Endodermal cell (in vitro differentiated cells): ENCODE results near the gene MTA1. TPM values are rescaled to one million over a fixed set of nuclear protein-coding genes. Genes with fewer than 3 reads are reported as not detected.

ENCODE experiments used
- DNase-seq: peaks from one replicate; pipeline ENCODE4 v3.0.0-alpha.2; 2017
- H3K27ac ChIP-seq: 2 replicates; pipeline ENCODE4 v1.5.1; 2013; ENCODE audit warnings: mild to moderate bottlenecking, low read depth, low read length, moderate library complexity
- H3K27me3 ChIP-seq: 2 replicates; pipeline ENCODE4 v1.6.1; 2013; ENCODE audit warnings: mild to moderate bottlenecking, low read length, moderate library complexity; ENCODE audit not compliant: insufficient read depth, control insufficient read depth, poor library complexity, severe bottlenecking
- H3K36me3 ChIP-seq: 2 replicates; pipeline ENCODE4 v1.7.0; 2013; ENCODE audit warnings: mild to moderate bottlenecking, low read length, moderate library complexity; ENCODE audit not compliant: control insufficient read depth, insufficient read depth
- H3K4me1 ChIP-seq: one replicate; pipeline ENCODE4 v1.7.0; 2013; ENCODE audit warnings: low read length; ENCODE audit not compliant: control insufficient read depth, insufficient read depth
- H3K4me3 ChIP-seq: 2 replicates; pipeline ENCODE4 v1.5.1; 2013; ENCODE audit warnings: mild to moderate bottlenecking, low read length, moderate library complexity
- H3K9ac ChIP-seq: 2 replicates; pipeline ENCODE4 v1.6.1; 2013; ENCODE audit warnings: mild to moderate bottlenecking, low read length, moderate library complexity; ENCODE audit not compliant: poor library complexity, severe bottlenecking; ENCODE audit errors: extremely low read depth
- H3K9me3 ChIP-seq: 2 replicates; pipeline ENCODE4 v1.6.1; 2013; ENCODE audit warnings: mild to moderate bottlenecking, low read length, moderate library complexity; ENCODE audit not compliant: control insufficient read depth
- H3K27ac Mint-ChIP-seq: 2 replicates; pipeline ENCODE4 v1.8.0; 2020; ENCODE audit warnings: mixed read lengths
- H3K27me3 Mint-ChIP-seq: 2 replicates; pipeline ENCODE4 v1.8.0; 2021; ENCODE audit warnings: mild to moderate bottlenecking, mixed read lengths; ENCODE audit not compliant: insufficient read depth
- H3K36me3 Mint-ChIP-seq: 2 replicates; pipeline ENCODE4 v1.8.0; 2020; ENCODE audit warnings: low read depth, mixed read lengths
- H3K4me1 Mint-ChIP-seq: 2 replicates; pipeline ENCODE4 v1.8.0; 2020; ENCODE audit warnings: mixed read lengths
- H3K4me3 Mint-ChIP-seq: 2 replicates; pipeline ENCODE4 v1.8.0; 2020; ENCODE audit warnings: mild to moderate bottlenecking, moderate library complexity, mixed read lengths
- H3K9me3 Mint-ChIP-seq: 2 replicates; pipeline ENCODE4 v1.8.0; 2020; ENCODE audit warnings: mild to moderate bottlenecking, mixed read lengths
- CTCF ChIP-seq: fragments of 200-600 bp; sonication (generic); conservative IDR thresholded peaks from 2 replicates; pipeline ENCODE4 v1.5.0; 2021; ENCODE audit warnings: antibody characterized with exemption, mild to moderate bottlenecking
- WGBS, 2 experiments: methylation state at CpG; one replicate each; pipeline versions ENCODE4 v1.1.5 to v1.1.7; 2013; ENCODE audit warnings: missing lambda C conversion rate in 2 of 2, mixed read lengths in 1 of 2; ENCODE audit not compliant: insufficient coverage in 1 of 2, insufficient read length in 1 of 2; 5-methylcytosine and 5-hydroxymethylcytosine counted together
- total RNA-seq, 2 donors: library from RNA; stranded (reverse); fragmentation: NEBNext Ultra II Directional in 1 of 2; extraction: Animal tissue kit (Norgen Biotek cat#: 25700) in 1 of 2; gene quantifications; 2 replicates in 1 of 2; 3 replicates in 1 of 2; pipeline ENCODE4 v1.2.1, GENCODE V29; 2021

The MTA1 gene
- total RNA-seq, 2 donors from 2014 or later: 245 to 246 TPM

- WGBS, 2 experiments: 83 to 88% methylated on average over 10 to 16 of the region's 16 CpGs
Observed at GRCh38 chr14:105448706-105449111, 29.1 kb downstream of the MTA1 start.

GRCh38 chr14:105449276-105450122, 29.9 kb downstream of the MTA1 start:
- 96 to 98% methylated on average over 20 to 47 of the region's 47 CpGs for WGBS, 2 experiments
- Mint-ChIP-seq H3K36me3 (peaks cover 36% of the 10 kb centered on the region), H3K4me1 (no peaks in the 10 kb centered on the region), H3K27me3 (no peaks in the 10 kb centered on the region), H3K9me3 (no peaks in the 10 kb centered on the region), H3K27ac (no peak overlapping the region), H3K4me3 (no peak overlapping the region)
- no peak for DNase-seq
- Histone ChIP-seq H3K9me3 (no peaks in the 10 kb centered on the region), H3K36me3 (peaks cover 41% of the 10 kb centered on the region), H3K4me3 (no peak overlapping the region), H3K27me3 (no peaks in the 10 kb centered on the region), H3K9ac (no peak overlapping the region), H3K27ac (no peak overlapping the region), H3K4me1 (no peaks in the 10 kb centered on the region)
- TF ChIP-seq CTCF: no peak

More at GRCh38 chr14:105448706-105449111, 29.1 kb downstream of the MTA1 start:
- Mint-ChIP-seq H3K4me1 (no peaks in the 10 kb centered on the region), H3K27ac (no peak overlapping the region), H3K9me3 (no peaks in the 10 kb centered on the region), H3K36me3 (peaks cover 30% of the 10 kb centered on the region), H3K27me3 (no peaks in the 10 kb centered on the region), H3K4me3 (no peak overlapping the region)
- peak; percentile 87 for TF ChIP-seq CTCF
- H3K4me1 ChIP-seq: no peaks in the 10 kb centered on the region
- no peaks in the 10 kb centered on the region for H3K27me3 ChIP-seq
- no peak overlapping the region for H3K27ac ChIP-seq
- no peaks in the 10 kb centered on the region for H3K9me3 ChIP-seq
- peak; percentile 93 for DNase-seq
- peaks cover 37% of the 10 kb centered on the region for H3K36me3 ChIP-seq
- H3K9ac ChIP-seq: no peak overlapping the region
- H3K4me3 ChIP-seq: no peak overlapping the region

DNA sequence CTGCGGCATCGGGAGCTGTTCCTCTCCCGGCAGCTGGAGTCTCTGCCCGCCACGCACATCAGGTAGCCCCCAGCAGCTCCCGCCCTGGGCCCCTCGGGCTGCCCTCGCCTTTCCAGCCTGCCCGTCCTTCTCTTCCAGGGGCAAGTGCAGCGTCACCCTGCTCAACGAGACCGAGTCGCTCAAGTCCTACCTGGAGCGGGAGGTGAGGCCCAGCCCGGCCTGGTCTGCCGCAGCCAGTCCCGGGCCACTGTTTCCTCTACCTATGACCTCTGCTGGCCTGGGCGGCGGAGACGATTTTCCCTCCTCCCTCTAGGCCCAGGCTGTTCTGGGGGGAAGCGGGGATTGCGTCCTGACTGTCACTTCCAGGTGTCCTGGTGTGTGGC, 30.5 kb downstream of the MTA1 start:
- 92% methylated on average over 16 to 22 of the region's 22 CpGs for WGBS, 2 experiments
- Mint-ChIP-seq H3K27me3 (no peaks in the 10 kb centered on the region), H3K4me3 (no peak overlapping the region), H3K4me1 (no peaks in the 10 kb centered on the region), H3K36me3 (peaks cover 40% of the 10 kb centered on the region), H3K9me3 (no peaks in the 10 kb centered on the region), H3K27ac (no peak overlapping the region)
- Histone ChIP-seq H3K27ac (no peak overlapping the region), H3K27me3 (no peaks in the 10 kb centered on the region), H3K4me3 (no peak overlapping the region), H3K9ac (no peak overlapping the region), H3K9me3 (no peaks in the 10 kb centered on the region), H3K4me1 (no peaks in the 10 kb centered on the region), H3K36me3 (peaks cover 43% of the 10 kb centered on the region)
- DNase-seq: no peak
- no peak for TF ChIP-seq CTCF
